Measurements from ENCODE around the gene NAV1.
A peak's percentile ranks its signal among the peaks of the same experiment; 100 is the strongest.
"Not testable (repeated sequence)": the region's sequence is repeated elsewhere in the genome, so short reads cannot be mapped to it uniquely, and the experiment has no call there.

Gene NAV1

DNA sequence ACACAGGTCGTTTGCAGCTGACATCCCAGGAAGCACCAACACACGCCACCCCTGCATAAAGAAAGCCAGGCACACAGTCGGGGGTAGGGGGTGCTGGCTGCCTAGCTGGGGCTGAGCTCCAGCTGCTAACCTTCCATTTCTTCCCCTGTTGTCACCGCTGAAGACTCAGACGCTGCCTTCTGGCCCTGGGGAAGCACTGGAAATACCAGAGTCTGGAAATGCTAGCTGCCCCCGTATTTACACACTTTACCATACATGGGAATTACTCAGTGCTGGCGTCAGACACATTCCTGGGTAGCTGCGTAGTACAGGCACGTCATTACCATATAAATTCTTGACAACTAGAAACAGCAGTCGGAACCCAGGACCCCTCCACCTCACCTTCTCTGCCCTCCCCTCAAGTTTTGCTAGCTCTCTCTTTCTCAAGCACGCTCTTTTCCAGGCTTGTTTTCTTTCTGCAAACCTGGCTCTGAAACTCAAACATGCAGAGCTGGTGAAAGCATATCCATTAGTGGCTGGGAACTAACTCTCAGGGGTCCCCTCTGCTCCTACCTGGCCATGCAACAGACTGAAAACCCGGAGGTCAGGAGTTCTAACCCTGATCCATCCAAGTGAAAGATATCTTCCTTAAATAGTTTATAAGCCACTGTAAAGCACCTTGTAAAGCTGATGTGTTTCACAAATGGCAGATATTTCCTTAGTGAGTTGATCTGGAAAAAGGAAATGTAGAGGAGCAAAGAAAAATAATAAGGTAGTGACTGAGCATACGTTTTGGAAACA, 35.3 kb upstream of the NAV1 start:
- DNase-seq: no peak

DNA sequence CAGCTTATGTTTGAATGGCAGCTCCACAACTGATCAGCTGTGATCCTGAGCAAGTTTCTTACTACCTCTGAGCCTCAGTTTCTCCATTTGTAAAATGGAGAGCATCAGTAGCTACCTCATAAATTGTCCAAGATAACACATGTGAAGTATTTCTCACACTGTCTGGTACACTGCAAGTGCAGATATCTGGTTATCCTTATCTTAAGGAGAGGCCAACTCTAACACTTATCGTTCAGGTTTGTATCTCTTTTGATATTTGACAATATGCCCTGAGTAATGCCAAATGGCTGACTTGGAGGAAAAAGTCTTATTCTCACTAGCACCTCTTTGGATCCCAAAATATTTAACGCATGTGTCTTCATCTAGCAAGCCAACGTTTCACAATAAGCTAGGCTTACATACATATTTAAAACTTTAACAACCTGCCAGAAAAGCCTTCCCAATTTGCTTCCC, 34.7 kb upstream of the NAV1 start:
- no peak for DNase-seq

DNA sequence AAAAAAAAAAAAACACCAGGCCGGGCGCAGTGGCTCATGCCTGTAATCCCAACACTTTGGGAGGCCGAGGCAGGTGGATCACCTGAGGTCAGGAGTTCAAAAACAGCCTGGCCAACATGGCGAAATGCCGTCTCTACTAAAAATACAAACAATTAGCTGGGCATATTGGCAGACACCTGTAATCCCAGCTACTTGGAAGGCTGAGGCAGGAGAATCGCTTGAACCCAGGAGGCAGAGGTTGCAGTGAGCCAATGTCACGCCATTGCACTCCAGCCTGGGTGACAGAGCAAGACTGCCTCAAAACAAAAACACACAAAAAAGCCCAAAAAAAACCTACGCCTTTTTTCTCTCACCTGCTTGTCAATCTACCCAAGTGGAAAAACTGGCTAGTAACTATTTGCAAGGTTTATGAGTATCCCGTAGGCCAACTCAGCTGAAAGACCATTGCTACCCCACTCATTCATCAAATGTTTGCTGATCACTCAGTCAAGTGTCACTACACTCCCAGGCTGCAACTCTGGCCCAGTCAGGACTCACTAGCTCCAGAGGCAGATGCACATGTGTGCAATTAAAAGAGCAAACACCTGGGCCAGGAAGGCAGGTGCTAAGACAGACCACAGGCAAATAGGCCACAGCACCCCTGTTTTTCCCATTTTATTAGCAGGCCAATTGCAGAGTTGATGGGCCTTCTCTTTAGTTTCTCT, 34.0 kb upstream of the NAV1 start:
- DNase-seq: no peak

DNA sequence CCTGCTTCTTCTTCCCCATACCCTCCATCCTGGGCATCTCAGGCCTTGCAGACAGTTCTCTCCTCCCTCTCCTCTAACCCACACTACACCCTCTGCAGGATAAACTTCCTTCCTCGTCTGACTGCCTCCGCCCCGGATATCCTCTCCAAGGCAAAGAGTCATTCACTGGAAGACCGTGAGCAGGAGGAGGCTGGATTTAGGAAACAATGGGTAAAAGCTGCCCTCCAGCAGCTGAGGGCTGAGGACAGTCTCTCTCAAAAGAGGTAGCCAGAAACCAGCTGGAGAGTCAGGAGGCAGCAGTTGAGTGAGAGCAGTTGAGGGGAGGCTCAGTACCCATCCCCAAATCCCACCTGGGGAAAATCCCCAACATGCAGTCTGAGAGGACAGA, 33.4 kb upstream of the NAV1 start:
- DNase-seq: no peak

- no peak for DNase-seq
These were observed 32.8 kb upstream of the NAV1 start for GRCh38 chr1:201506092-201506491.

DNA sequence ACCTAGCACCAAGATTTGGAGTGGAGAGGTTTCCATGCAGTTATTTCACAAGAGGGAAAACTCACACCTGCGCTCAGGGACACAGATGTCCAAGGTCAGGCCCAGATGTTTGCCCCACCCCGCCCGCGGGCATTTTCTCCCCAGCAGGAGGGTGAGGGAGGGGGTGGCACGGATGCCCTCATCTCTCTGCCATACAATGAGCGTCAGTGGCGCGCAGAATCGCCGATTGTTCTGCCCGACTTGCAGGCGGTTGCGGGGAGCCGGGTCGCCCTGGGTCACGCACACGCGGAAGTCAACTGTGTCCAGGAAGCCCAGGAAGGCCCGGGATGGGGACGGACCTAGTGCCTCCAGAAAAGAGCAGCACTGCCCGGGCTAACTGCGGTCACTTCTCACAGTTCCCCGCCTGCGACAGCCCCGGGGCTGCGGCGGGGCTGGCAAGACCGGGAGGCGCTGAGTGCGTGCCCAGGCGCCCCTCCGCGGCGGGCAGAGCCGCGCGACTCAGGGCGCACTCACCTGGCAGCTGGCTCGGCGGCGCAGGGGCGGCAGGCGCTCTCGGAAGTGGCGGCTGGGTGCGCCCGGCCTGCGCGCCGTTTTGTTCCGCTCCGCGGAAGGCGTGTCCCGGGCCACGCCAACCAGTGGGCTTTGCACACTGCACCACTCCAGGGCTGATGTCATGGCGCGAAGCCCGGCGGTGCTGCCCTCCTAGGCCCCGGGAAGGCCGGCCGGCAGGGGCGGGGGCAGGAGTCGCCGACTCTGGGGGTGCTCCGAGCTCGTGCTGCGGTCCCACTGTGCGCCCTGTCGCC, 32.2 kb upstream of the NAV1 start, which contains the start of gene CSRP1:
TSS of gene CSRP1 (minus strand) at position 567 of the 803 bp plus-strand sequence. CDS start 10,820 bp downstream, outside the sequence.
- DNase-seq: peak; percentile 52 to 75 (median 66)

GRCh38 chr1:201507360-201507675, 31.6 kb upstream of the NAV1 start:
- DNase-seq: no peak

- no peak for DNase-seq
These were observed 30.1 kb upstream of the NAV1 start for GRCh38 chr1:201508809-201509208.

GRCh38 chr1:201509601-201510374, 29.1 kb upstream of the NAV1 start:
- DNase-seq: no peak

DNA sequence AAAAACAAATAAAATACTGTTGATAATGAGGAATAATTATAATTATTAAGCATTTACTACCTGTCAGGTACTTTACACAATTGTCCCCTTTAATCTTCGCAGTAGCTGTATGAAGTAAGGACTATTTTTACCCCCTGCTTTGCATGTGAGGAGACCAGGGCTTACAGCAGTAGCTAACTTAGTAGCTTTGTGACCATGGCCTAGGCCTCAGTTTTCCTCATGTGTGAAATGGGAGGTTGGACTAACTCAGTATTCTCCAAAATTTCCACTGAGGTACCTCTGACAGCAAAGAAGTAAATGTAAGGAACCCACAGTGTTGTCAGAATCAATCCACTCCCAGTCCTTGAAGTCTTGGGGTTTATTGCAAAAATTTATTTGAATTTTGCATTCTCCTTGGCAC, 28.2 kb upstream of the NAV1 start:
- no peak for DNase-seq

DNA sequence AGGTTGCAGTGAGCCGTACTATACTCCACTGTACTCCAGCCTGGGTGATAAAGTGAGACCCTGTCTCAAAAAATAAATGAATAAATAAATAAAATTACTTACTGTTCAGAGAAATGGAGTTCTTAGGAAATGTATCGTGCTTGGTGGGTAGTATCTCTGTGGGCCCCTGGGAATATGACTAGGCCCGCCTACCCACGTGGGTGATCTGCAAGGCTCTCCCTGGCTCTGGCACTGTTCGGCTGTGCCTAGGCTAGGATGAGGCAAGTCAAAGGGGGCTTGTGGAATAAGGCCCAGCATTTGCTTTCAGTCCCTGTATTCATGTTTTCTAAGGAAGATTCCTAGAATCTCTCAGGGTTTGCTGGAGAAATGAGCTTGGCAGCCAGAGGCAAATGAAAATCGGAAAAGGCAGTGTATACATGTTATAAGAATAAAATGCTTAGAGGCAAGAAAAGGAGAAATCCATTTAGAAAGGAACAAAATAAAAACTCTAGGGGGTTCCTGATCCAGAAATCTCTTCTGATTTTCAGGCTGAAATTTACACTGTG, 27.5 kb upstream of the NAV1 start:
- DNase-seq: no peak

GRCh38 chr1:201511941-201512539, 26.9 kb upstream of the NAV1 start:
- DNase-seq: no peak

GRCh38 chr1:201513498-201514243, 25.3 kb upstream of the NAV1 start:
- DNase-seq: no peak

- no peak for DNase-seq
These were observed 24.5 kb upstream of the NAV1 start for GRCh38 chr1:201514466-201514865.

- DNase-seq: no peak
These were observed 23.7 kb upstream of the NAV1 start for GRCh38 chr1:201515062-201515750.

- no peak for DNase-seq
These were observed 23.0 kb upstream of the NAV1 start for GRCh38 chr1:201515895-201516294.

- no peak for DNase-seq
These were observed 22.3 kb upstream of the NAV1 start for GRCh38 chr1:201516511-201517127.

- DNase-seq: no peak
These were observed 21.3 kb upstream of the NAV1 start for GRCh38 chr1:201517631-201518030.

- DNase-seq: no peak
These were observed 20.9 kb upstream of the NAV1 start for GRCh38 chr1:201518071-201518470.

GRCh38 chr1:201520046-201520575, 18.8 kb upstream of the NAV1 start:
- DNase-seq: not testable (repeated sequence)

All from activated CD4-positive, CD25-positive, alpha-beta regulatory T cell (primary cell).